Hepatocyte (in vitro differentiated cells): ENCODE measurements around the gene ZNF333.

Experiments
- CTCF ChIP-seq: fragments of 200-600 bp; sonication (generic); IDR thresholded peaks from 2 replicates; pipeline ENCODE4 v1.5.1; 2016; ENCODE audit warnings: antibody characterized with exemption, mild to moderate bottlenecking; ENCODE audit not compliant: poor library complexity
- EZH2 ChIP-seq: fragments of 200-600 bp; sonication (generic); IDR thresholded peaks from 2 replicates; pipeline ENCODE4 v1.6.1; 2016; ENCODE audit warnings: antibody characterized with exemption, mild to moderate bottlenecking, borderline replicate concordance

DNA sequence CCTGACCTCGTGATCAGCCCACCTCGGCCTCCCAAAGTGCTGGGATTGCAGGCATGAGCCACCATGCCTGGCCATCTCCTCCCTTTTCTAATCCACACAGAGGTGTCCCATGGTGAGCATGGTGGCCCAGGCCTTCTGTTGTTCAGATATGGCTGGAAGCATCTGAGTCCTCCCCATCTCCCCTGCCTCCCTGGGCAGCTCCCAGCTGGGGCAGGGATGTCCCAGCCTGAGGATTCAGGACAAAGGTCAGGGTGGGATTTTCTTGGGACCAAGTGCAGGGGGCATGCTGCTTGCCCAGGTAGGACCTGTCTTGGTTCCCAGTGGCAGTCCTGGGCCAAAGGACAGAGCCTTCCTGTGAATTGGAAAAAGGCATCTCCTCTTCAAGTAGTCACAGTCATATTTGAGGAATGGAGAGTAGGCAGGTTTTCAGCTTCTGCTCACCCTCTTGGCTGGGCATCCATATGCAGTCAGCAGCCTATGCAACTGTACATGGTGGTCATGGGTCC is 77.7 kb downstream of the ZNF333 start:
- TF ChIP-seq CTCF: no peak
- TF ChIP-seq EZH2: no peak
